BE2C (cell line): ENCODE data around the gene ATAD2B.

Source experiments
- DNase-seq: peaks from one replicate; pipeline ENCODE4 v3.0.0-alpha.2; 2020
- H3K27me3 ChIP-seq: fragments of 250-450 bp; sonication (Bioruptor Pico); 2 replicates; pipeline ENCODE4 v1.5.1; 2020; ENCODE audit warnings: mild to moderate bottlenecking
- H3K36me3 ChIP-seq: fragments of 250-450 bp; sonication (Bioruptor Pico); 2 replicates; pipeline ENCODE4 v1.5.1; 2020; ENCODE audit warnings: mild to moderate bottlenecking
- H3K4me1 ChIP-seq: fragments of 250-450 bp; sonication (Bioruptor Pico); 2 replicates; pipeline ENCODE4 v1.5.1; 2020
- H3K4me3 ChIP-seq: 2 replicates; pipeline ENCODE4 v1.5.1; 2011; ENCODE audit warnings: low read depth, low read length
- H3K9me3 ChIP-seq: fragments of 250-450 bp; sonication (Bioruptor Pico); 2 replicates; pipeline ENCODE4 v1.5.1; 2020
- CTCF ChIP-seq: IDR thresholded peaks from 2 replicates; pipeline ENCODE4 v1.5.1; 2012; ENCODE audit warnings: mild to moderate bottlenecking, low read depth, low read length

Gene ATAD2B

GRCh38 chr2:23944976-23945375, 18.1 kb upstream of the ATAD2B start:
- DNase-seq, result no peak
- Histone ChIP-seq H3K9me3 (no peaks in the 10 kb centered on the region), H3K4me3 (no peak overlapping the region), H3K4me1 (no peaks in the 10 kb centered on the region; the same call in 1 of the 2 replicates), H3K27me3 (no peaks in the 10 kb centered on the region), H3K36me3 (peaks cover 5% of the 10 kb centered on the region)
- no peak for TF ChIP-seq CTCF

- H3K4me1 ChIP-seq, result no peaks in the 10 kb centered on the region; the same call in 1 of the 2 replicates
- no peaks in the 10 kb centered on the region for H3K27me3 ChIP-seq
- no peak for DNase-seq
- H3K36me3 ChIP-seq, result peaks cover 5% of the 10 kb centered on the region
- H3K4me3 ChIP-seq, result no peak overlapping the region
- no peaks in the 10 kb centered on the region for H3K9me3 ChIP-seq
- TF ChIP-seq CTCF, result no peak
Measured at GRCh38 chr2:23944527-23944926, 17.6 kb upstream of the ATAD2B start.

GRCh38 chr2:23943666-23944065, 16.7 kb upstream of the ATAD2B start:
- H3K4me1 ChIP-seq, result no peaks in the 10 kb centered on the region; the same call in 1 of the 2 replicates
- peaks cover 5% of the 10 kb centered on the region for H3K36me3 ChIP-seq
- H3K4me3 ChIP-seq, result no peak overlapping the region
- DNase-seq, result no peak
- no peaks in the 10 kb centered on the region for H3K27me3 ChIP-seq
- no peak for TF ChIP-seq CTCF
- no peaks in the 10 kb centered on the region for H3K9me3 ChIP-seq

GRCh38 chr2:23941644-23942043, 14.7 kb upstream of the ATAD2B start:
- Histone ChIP-seq H3K4me3 (peak overlapping the region; percentile 85), H3K9me3 (no peaks in the 10 kb centered on the region), H3K27me3 (no peaks in the 10 kb centered on the region), H3K4me1 (no peaks in the 10 kb centered on the region; the same call in 1 of the 2 replicates), H3K36me3 (peaks cover 5% of the 10 kb centered on the region)
- TF ChIP-seq CTCF, result no peak
- DNase-seq, result no peak

- Histone ChIP-seq H3K36me3 (peaks cover 5% of the 10 kb centered on the region), H3K4me3 (peak overlapping the region; percentile 85), H3K27me3 (no peaks in the 10 kb centered on the region), H3K9me3 (no peaks in the 10 kb centered on the region), H3K4me1 (no peaks in the 10 kb centered on the region; the same call in 1 of the 2 replicates)
- no peak for DNase-seq
- no peak for TF ChIP-seq CTCF
Measured at GRCh38 chr2:23940718-23941620, 14.0 kb upstream of the ATAD2B start.
